GM21528 (cell line): ENCODE results near the gene PAMR1.

ENCODE experiments used
- ATAC-seq: cut with Tn5 transposase; IDR thresholded peaks from one replicate; pipeline ENCODE4 v1.9.1; 2021; ENCODE audit warnings: mild to moderate bottlenecking, moderate library complexity; ENCODE audit not compliant: unreplicated experiment, low FRiP score

Gene PAMR1

GRCh38 chr11:35464308-35464707 is 61.1 kb downstream of the PAMR1 start:
- ATAC-seq: no peak

GRCh38 chr11:35463331-35463751 is 62.1 kb downstream of the PAMR1 start:
- ATAC-seq: no peak

GRCh38 chr11:35461917-35462538 is 63.4 kb downstream of the PAMR1 start:
- no peak for ATAC-seq

GRCh38 chr11:35459489-35459888 is 65.9 kb downstream of the PAMR1 start:
- no peak for ATAC-seq

- ATAC-seq: no peak
Observed at GRCh38 chr11:35458846-35459245, 66.6 kb downstream of the PAMR1 start.

GRCh38 chr11:35454362-35454761 is 71.1 kb downstream of the PAMR1 start:
- ATAC-seq: no peak

GRCh38 chr11:35436581-35437250 is 88.7 kb downstream of the PAMR1 start:
- no peak for ATAC-seq

- ATAC-seq: no peak
Observed at GRCh38 chr11:35433588-35433987, 91.8 kb downstream of the PAMR1 start.

- ATAC-seq: no peak
Observed at GRCh38 chr11:35432464-35432863, 93.0 kb downstream of the PAMR1 start.

GRCh38 chr11:35427071-35427470 is 98.3 kb downstream of the PAMR1 start:
- ATAC-seq: no peak

GRCh38 chr11:35426351-35426750 is 99.1 kb downstream of the PAMR1 start:
- no peak for ATAC-seq

GRCh38 chr11:35425603-35426212 is 99.7 kb downstream of the PAMR1 start:
- ATAC-seq: no peak

GRCh38 chr11:35424157-35424940 is 101.1 kb downstream of the PAMR1 start:
- no peak for ATAC-seq

GRCh38 chr11:35420371-35420770 is 105.0 kb downstream of the PAMR1 start:
- no peak for ATAC-seq

GRCh38 chr11:35419830-35420333 is 105.5 kb downstream of the PAMR1 start:
- ATAC-seq: no peak

GRCh38 chr11:35419184-35419829 is 106.1 kb downstream of the PAMR1 start, which contains the start of gene SLC1A2:
TSS of gene SLC1A2 (minus strand) at chr11:35419558. CDS start at chr11:35418966, 592 bp downstream.
- no peak for ATAC-seq

GRCh38 chr11:35418282-35419183 is 106.9 kb downstream of the PAMR1 start:
- ATAC-seq: no peak

GRCh38 chr11:35415487-35415886 is 109.9 kb downstream of the PAMR1 start:
- ATAC-seq: no peak

- ATAC-seq: no peak
Observed at GRCh38 chr11:35414776-35415175, 110.6 kb downstream of the PAMR1 start.
